A673 (cell line): Measurements from ENCODE around the gene MAP7.

ENCODE experiments used
- CTCF ChIP-seq: fragments of 300-800, 200-600 bp; sonication (generic); conservative IDR thresholded peaks from 2 replicates; pipeline ENCODE4 v1.5.1; 2017; ENCODE audit warnings: low read depth, mild to moderate bottlenecking, antibody characterized with exemption, low read length, moderate library complexity, mixed read lengths
- EZH2 ChIP-seq: fragments of 200-600 bp; sonication (generic); IDR thresholded peaks from 2 replicates; pipeline ENCODE4 v1.6.1; 2017; ENCODE audit warnings: borderline replicate concordance, low read depth, mild to moderate bottlenecking, mixed read lengths, antibody characterized with exemption, low read length; ENCODE audit not compliant: poor library complexity, severe bottlenecking

DNA sequence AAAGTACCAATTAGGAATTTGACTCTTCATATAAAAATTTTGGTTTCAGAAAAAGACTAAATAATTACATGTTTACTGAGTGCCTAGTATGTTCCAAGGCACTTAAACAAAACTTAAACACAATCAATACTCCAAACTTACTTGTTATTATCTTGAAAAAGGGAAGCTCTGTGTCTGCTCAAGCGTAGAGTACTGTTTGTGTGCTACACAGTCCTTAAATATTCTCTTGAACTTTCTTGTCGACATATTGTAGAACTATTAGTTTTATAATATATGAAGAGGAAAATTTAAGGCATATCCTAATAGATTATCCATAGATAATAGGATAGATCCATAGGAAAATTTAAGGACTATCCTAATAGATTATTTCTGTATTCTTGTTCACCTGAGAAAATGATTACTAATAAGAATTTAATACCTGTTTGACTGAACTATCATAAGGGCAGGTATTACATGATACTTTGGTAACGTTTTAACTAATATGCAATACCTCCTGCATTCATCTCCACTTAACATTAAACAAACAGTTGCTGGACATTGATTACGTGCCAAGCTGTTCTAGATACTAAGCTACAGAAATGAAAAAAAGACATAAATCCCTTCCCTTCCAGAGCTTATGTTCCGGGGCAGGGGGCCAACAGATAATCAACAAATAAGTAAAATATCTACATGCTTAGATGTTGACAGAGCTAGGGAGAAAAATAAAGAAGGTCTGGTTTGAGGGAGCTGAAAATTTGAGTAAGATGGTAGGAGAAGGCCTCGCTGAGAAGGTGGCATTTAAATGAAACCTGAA lies 145.4 kb downstream of the MAP7 start:
- TF ChIP-seq CTCF = no peak
- no peak for TF ChIP-seq EZH2
